Smooth muscle cell (in vitro differentiated cells): Measurements from ENCODE around the gene RMND5B. TPM values are rescaled to one million over a fixed set of nuclear protein-coding genes. Genes with fewer than 3 reads are reported as not detected.

Experiments
- DNase-seq: peaks from one replicate; lab custom pipeline; 2025; ENCODE audit not compliant: unreplicated experiment; lab: John Stamatoyannopoulos, UW
- H2AFZ ChIP-seq: fragments of 200-600 bp; sonication (generic); 2 replicates; pipeline ENCODE4 v1.6.0; 2016; ENCODE audit warnings: antibody characterized with exemption, low read depth, mild to moderate bottlenecking
- H3F3A ChIP-seq: fragments of 200-600 bp; sonication (generic); 2 replicates; pipeline ENCODE4 v1.6.0; 2017; ENCODE audit warnings: antibody characterized with exemption, low read depth
- H3K27ac ChIP-seq: fragments of 200-600 bp; sonication (generic); 2 replicates; pipeline ENCODE4 v1.5.1; 2016; ENCODE audit warnings: low read depth, mild to moderate bottlenecking
- H3K27me3 ChIP-seq: fragments of 200-600 bp; sonication (generic); 2 replicates; pipeline ENCODE4 v1.6.1; 2016; ENCODE audit warnings: low read depth, mild to moderate bottlenecking
- H3K36me3 ChIP-seq: fragments of 200-600 bp; sonication (generic); 2 replicates; pipeline ENCODE4 v1.5.1; 2016; ENCODE audit warnings: low read depth
- H3K4me1 ChIP-seq: fragments of 200-600 bp; sonication (generic); 2 replicates; pipeline ENCODE4 v1.5.1; 2016; ENCODE audit warnings: low read depth
- H3K4me2 ChIP-seq: fragments of 200-600 bp; sonication (generic); 2 replicates; pipeline ENCODE4 v1.6.0; 2016; ENCODE audit warnings: mild to moderate bottlenecking
- H3K4me3 ChIP-seq: fragments of 200-600 bp; sonication (generic); 2 replicates; pipeline ENCODE4 v1.5.1; 2016; ENCODE audit warnings: mild to moderate bottlenecking
- H3K79me2 ChIP-seq: fragments of 200-600 bp; sonication (generic); 2 replicates; pipeline ENCODE4 v1.6.0; 2016; ENCODE audit warnings: low read depth, mild to moderate bottlenecking
- H3K9ac ChIP-seq: fragments of 200-600 bp; sonication (generic); 2 replicates; pipeline ENCODE4 v1.6.0; 2016; ENCODE audit warnings: low read depth
- H3K9me3 ChIP-seq: fragments of 200-600 bp; sonication (generic); replicated peaks from 2 replicates; pipeline ENCODE4 v1.5.1; 2016; ENCODE audit warnings: low read depth
- H4K20me1 ChIP-seq: fragments of 200-600 bp; sonication (generic); 2 replicates; pipeline ENCODE4 v1.6.0; 2016; ENCODE audit warnings: low read depth
- WGBS: methylation state at CpG from one replicate; pipeline ENCODE4 v1.1.7; 2016; ENCODE audit warnings: low lambda C conversion rate; 5-methylcytosine and 5-hydroxymethylcytosine counted together
- polyA plus RNA-seq: library from polyadenylated mRNA; unstranded; fragments of >200 nt; fragmentation: Nextera tagmentation; extraction: Ambion mirVana; gene quantifications from 2 replicates; pipeline ENCODE4 v1.2.1, GENCODE V29; 2016
- total RNA-seq: library from RNA; depleted of rRNA; stranded (reverse); fragments of >200 nt; gene quantifications from 2 replicates; pipeline ENCODE4 v1.2.3, GENCODE V29; 2014
- TF ChIP-seq, protein P1 (sequence below): fragments of 200-600 bp; sonication (generic); IDR thresholded peaks from 2 replicates; pipeline ENCODE4 v1.5.1; 2017; ENCODE audit warnings: borderline replicate concordance, mild to moderate bottlenecking, antibody characterized with exemption; ENCODE audit not compliant: insufficient read depth, poor library complexity, severe bottlenecking

The RMND5B gene
- total and polyA plus RNA-seq, 2 experiments from 2014 or later = 18.2 to 20.8 TPM

DNA sequence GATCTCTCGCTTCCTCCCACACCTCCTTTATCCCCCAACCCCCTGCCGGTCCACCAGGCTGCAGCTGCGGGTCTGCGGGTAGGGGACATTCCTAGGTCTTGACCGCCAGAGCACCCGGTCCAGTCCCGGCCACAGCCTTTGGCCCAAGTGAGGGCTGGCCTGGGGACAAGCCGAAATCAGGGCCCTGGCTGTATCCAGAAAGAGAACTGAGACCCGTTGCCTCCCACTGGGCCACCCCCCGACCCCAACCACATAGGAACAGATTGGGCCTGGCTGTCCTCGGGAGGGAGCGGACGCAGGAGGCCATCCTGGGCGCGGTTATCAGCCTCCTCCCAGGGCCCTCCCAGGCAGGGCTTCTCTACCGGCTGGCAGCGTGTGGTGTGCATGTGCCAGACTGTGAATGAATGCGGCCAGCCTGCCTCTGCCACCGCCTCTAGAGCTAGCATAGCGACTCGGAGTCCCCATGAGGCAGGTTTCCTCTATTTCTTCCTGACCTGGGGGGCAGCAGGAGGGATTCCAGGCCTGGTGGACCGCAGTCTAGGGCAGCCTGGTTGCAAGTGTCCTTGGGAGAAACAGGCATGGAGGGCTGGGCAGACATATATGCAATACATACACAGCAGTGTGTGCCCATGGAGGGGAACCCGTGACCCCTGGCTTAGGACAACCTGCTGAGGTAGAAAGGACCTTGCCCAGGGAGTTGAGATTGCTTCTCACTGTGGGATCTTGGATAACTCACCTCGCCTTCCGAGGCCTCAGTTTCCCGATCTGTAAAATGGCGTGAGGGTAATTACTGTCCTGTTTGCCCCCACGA is 16.3 kb upstream of the RMND5B start:
- TF ChIP-seq, protein P1, sequence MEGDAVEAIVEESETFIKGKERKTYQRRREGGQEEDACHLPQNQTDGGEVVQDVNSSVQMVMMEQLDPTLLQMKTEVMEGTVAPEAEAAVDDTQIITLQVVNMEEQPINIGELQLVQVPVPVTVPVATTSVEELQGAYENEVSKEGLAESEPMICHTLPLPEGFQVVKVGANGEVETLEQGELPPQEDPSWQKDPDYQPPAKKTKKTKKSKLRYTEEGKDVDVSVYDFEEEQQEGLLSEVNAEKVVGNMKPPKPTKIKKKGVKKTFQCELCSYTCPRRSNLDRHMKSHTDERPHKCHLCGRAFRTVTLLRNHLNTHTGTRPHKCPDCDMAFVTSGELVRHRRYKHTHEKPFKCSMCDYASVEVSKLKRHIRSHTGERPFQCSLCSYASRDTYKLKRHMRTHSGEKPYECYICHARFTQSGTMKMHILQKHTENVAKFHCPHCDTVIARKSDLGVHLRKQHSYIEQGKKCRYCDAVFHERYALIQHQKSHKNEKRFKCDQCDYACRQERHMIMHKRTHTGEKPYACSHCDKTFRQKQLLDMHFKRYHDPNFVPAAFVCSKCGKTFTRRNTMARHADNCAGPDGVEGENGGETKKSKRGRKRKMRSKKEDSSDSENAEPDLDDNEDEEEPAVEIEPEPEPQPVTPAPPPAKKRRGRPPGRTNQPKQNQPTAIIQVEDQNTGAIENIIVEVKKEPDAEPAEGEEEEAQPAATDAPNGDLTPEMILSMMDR = no peak
- WGBS = 8% methylated on average over 28 of the region's 28 CpGs
- Histone ChIP-seq H3K9ac (no peak overlapping the region), H3K4me2 (peak overlapping the region; percentile 96), H2AFZ (no peak overlapping the region), H3K27ac (no peak overlapping the region), H4K20me1 (no peaks in the 10 kb centered on the region), H3K9me3 (no peaks in the 10 kb centered on the region), H3K36me3 (no peaks in the 10 kb centered on the region), H3K79me2 (no peaks in the 10 kb centered on the region), H3K27me3 (peaks cover 33% of the 10 kb centered on the region), H3F3A (no peaks in the 10 kb centered on the region), H3K4me1 (peaks cover 14% of the 10 kb centered on the region), H3K4me3 (peak overlapping the region; percentile 61)
- DNase-seq = no peak

DNA sequence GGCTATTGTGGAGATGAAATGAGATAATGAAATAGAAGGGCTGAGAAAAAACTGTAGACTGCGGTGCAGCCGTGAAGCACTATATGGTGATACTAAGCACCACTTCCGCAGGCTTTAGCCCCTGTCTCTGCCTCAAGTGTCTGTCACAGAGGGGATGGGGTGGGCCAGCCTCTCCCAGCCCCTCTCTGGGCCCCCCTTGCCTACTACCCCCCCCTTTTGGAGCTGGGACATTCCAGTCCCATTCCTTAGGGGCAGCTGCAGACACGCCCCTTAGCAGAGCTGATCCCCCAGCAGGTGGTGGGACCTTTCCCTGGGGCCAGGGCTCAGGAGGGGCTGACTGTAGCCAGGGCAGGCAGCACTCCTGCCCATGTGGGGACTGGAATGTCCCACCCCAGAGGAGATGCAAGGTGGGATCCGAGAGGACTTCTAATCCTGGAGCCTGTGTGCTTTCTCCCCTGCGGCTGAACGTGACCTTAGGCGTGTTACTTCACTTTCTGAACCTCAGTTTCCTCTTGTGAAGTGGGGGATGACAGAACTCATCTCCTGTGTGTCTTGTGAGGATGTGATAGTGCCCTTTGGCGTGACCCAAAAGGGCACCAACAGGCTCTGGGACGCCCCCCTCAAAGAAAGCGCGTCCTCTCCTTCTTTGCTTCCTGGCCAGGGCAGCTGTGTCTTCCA is 15.5 kb upstream of the RMND5B start:
- peaks cover 14% of the 10 kb centered on the region for H3K4me1 ChIP-seq
- no peaks in the 10 kb centered on the region for H3K36me3 ChIP-seq
- no peaks in the 10 kb centered on the region for H3K79me2 ChIP-seq
- no peak overlapping the region for H3K9ac ChIP-seq
- no peak overlapping the region for H3K4me2 ChIP-seq
- no peaks in the 10 kb centered on the region for H3F3A ChIP-seq
- no peak overlapping the region for H3K4me3 ChIP-seq
- no peak for DNase-seq
- TF ChIP-seq, protein P1 = no peak
- no peak overlapping the region for H2AFZ ChIP-seq
- H4K20me1 ChIP-seq = no peaks in the 10 kb centered on the region
- no peak overlapping the region for H3K27ac ChIP-seq
- H3K27me3 ChIP-seq = peaks cover 33% of the 10 kb centered on the region
- H3K9me3 ChIP-seq = no peaks in the 10 kb centered on the region
- WGBS = 35% methylated on average over 12 of the region's 12 CpGs

DNA sequence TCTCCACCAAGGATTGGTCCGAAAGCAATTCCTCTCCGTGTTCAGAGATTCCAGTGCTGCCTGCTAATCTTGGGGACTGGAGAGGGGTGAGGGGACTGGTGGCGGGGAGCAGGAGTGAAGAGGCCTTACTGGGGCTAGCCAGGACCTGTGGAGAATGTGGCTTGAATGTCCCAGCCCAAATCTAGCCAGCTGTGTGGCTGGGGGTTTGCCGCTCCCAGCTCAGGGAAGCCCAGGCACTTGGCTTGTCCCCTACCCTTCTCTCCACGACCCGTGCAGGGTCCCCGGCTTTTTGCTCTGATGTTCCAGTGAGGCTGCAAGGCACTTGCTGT is 15.0 kb upstream of the RMND5B start:
- DNase-seq = no peak
- no peak overlapping the region for H3K4me2 ChIP-seq

More for the DNA sequence above, 15.0 kb upstream of the RMND5B start:
- no peak overlapping the region for H3K4me3 ChIP-seq
- 13% methylated on average over 7 of the region's 7 CpGs for WGBS
- H4K20me1 ChIP-seq = no peaks in the 10 kb centered on the region
- H2AFZ ChIP-seq = no peak overlapping the region
- H3K9me3 ChIP-seq = no peaks in the 10 kb centered on the region
- H3K9ac ChIP-seq = no peak overlapping the region
- H3K4me1 ChIP-seq = peaks cover 14% of the 10 kb centered on the region
- no peaks in the 10 kb centered on the region for H3K79me2 ChIP-seq
- no peaks in the 10 kb centered on the region for H3K36me3 ChIP-seq
- peaks cover 33% of the 10 kb centered on the region for H3K27me3 ChIP-seq
- H3K27ac ChIP-seq = no peak overlapping the region
- TF ChIP-seq, protein P1 = no peak
- no peaks in the 10 kb centered on the region for H3F3A ChIP-seq
